GM18498 (cell line): ENCODE measurements around the gene RING1.

Source experiments
- ATAC-seq: cut with Tn5 transposase; IDR thresholded peaks from one replicate; pipeline ENCODE4 v1.9.1; 2021; ENCODE audit warnings: mild to moderate bottlenecking, moderate library complexity; ENCODE audit not compliant: unreplicated experiment

RING1 gene

GRCh38 chr6:33237741-33238140 is 29.4 kb downstream of the RING1 start:
- ATAC-seq, result no peak

GRCh38 chr6:33241968-33242367 is 33.7 kb downstream of the RING1 start:
- ATAC-seq, result no peak

GRCh38 chr6:33243476-33243875 is 35.2 kb downstream of the RING1 start:
- no peak for ATAC-seq

- peak; percentile 38 for ATAC-seq
Measured at GRCh38 chr6:33247977-33248642, 39.8 kb downstream of the RING1 start.

- peak; percentile 5 for ATAC-seq
Measured at GRCh38 chr6:33248643-33248931, 40.3 kb downstream of the RING1 start.

DNA sequence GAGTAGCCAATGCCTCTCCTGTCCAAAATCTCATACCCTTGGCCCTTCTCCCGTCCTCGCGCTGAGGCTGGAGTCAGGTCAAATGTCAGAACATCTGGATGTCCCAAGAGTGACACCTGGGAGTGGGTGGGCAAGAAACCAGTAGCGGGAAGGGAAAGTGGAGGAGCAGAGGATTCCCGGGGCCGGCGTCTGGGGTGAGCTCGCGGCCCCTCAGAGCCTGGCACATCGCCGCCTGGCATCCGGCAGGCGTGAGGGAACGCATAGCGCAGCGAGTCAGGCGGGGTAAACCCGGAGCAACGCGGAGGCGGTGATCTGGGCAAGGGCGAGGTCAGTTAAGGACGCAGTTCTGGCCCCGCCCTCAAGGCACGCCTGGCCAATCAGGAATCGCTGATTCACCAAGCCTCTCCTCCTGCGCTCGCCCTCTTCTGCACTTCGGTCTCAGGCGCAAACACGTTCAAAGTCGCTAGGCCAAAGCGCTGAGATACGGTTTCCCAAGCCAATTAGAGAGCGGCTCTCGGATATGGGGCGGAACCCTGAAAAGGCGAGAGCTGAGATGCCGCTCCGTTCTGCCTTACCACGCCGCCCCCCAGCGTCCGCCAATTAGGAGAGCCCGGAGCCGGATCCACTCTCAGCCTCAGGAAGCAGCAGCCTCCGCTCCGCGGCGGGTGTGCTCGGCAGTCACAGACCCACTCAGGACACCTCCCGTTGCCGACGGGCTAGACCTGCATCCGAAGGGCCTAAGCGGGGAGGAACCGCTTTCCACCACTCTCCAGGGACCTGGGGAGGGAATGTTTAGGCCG is 40.8 kb downstream of the RING1 start:
- ATAC-seq, result peak; percentile 87

DNA sequence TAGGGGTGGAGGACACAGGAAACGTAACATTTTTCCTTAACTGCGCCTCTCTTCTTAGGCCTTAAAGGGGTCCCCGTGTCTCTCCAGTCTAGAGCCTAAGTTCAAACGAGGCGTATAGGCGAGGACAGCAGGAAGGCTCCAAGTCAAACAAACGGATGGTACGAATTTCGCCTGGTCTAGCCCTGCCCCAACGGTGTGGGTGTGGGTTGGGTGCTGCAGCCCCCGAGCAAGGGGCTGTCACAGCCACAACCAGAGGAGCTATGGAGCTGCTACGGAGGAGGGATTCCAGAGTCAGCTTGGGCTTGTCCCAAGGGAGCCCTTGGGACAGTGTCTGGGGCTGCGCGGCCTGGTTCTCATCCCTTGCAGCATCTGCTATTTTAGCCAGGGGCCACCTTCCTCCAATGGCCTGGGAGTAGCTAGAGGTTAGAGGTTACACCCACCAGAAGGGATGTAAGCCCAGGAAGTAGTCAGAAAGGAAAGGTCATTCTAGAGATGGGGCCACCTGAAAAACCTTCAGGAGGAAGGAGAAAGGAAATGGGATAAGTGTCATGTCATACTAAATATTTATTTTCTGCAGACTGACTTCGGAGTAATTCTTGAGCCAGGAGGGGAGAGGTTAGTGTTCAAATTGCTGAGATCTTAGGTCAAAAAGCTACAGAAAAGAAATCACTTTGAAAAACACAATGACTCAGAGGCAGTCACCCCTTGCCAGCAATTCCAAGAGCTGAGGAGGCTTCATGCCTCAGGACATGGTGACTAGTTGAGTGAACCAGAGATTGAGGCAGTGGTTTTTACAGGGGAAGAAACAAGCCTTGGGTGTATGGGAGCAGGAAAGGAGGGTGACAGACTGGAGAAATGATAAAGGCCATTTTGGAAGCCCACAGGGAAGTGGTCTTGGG is 41.7 kb downstream of the RING1 start:
- ATAC-seq, result peak; percentile 1

- no peak for ATAC-seq
Measured at GRCh38 chr6:33250731-33251130, 42.4 kb downstream of the RING1 start.

- ATAC-seq, result no peak
Measured at GRCh38 chr6:33251395-33252012, 43.2 kb downstream of the RING1 start.

DNA sequence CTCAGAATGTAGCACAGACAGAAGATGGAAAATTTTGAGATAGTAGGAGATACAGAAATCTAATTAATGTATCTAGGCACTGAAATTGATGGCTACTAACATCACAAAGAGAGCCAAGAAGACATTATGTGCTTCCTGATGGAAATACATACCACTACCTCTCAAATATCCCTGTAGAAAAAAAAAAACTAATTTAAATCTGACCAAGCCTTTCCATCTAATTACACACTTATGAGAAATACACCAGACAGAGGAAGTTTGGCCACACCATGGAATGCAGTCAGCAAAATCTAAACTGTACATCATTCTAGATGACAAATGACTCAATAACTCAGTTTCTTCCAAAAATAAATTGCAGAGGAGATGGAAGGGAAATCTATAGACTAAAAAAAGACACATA is 44.5 kb downstream of the RING1 start:
- ATAC-seq, result no peak

DNA sequence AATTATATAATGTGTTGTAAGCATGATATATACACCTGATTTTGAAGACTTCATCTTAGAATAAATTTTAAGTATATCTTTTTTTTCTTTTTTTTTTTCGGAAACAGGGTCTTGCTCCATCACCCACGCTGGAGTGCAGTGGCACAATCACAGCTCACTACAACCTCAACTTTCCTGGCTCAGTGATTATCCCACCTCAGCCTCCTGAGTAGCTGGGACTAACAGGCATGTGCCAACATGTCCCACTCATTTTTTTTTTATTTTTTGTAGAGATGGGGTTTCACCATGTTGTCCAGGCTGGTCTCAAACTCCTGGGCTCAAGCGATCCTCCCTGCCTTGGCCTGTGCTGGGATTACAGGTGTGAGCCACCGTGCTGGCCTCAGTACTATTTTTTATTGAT is 46.3 kb downstream of the RING1 start:
- no peak for ATAC-seq

- ATAC-seq, result no peak
Measured at GRCh38 chr6:33259032-33259431, 50.7 kb downstream of the RING1 start.
